ENCODE results near the gene TGFBI.

The TGFBI gene

DNA sequence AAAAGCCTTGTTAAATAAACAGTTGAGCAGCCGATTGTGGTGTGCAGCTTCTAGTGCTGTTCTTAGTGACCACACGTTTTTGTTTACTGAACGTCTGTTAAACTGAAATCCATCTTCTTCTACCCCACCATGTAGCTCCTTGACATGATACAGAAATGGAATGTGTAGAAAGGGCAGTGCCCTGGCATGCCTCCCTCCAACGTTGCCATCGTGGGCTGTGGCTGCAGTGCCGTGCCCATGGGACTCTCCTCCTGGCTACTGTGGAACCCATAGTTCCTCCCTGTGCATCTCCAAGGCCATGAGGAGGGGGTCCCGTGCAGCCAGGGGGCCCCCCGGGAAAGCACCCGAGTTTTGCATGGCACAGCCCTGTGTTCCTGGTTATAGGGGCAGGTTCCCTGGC lies 23.3 kb upstream of the TGFBI start:
- no peak for DNase-seq

DNA sequence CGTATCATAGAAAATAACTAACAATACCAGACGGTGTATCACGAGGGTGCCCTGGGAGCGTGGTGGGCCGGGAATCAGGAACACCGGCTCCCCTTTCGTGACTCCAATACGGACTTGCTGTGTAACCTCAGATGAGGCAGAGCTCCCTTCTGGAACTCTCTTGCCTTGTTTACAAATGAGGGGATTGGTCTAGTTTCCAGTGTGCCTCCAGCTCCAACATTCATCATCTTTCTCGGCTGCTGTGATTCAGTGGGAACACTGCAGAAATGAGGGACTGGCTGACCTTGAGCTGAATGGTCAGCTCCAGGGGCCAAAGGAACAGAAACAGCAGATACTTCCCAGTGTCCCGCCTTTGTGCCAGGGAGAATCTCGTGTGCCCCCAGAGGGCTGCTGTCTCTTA lies 22.6 kb upstream of the TGFBI start:
- DNase-seq = no peak

DNA sequence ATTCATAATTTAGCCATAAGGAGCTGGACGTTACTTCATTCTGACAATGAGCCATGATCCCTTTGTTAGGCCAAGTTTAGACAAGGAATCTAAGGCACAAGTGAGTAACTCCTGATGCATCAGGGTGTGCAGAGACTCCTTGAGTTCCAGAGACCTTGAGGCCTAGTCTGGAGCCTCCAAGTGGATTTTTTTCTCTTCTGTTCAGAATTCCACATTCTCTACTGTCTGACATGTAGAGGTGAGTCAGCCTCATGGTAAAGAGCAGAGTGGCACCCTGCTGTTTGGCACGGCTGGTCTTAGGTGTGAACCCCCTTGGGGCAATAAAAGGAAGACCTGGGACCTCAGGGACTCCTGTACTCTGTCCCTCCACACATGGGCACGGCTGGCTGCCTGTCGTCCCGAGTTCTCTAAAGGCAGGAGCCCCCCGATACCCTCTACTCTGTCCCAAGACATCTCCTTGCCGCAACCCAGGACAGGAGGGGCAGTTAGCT lies 22.0 kb upstream of the TGFBI start:
- no peak for DNase-seq

DNA sequence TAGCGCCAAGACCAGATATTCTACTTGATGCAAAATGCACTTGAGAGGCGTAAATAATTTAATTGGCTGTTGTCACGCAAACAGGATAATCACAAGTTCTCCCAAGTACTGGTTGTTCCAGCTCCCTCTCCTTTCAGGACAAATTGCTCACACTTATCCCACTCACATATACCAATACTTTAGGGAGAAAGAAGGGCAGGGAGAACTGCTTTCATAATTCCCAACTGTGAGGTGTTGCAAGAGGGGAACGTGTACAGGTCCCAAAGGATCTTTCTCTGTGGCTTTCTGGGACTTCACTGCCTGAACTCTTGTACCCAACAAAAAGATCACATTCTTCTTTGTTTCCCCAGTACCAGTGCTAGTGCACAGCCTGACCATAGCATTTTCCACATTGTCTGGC lies 21.5 kb upstream of the TGFBI start:
- no peak for DNase-seq

DNA sequence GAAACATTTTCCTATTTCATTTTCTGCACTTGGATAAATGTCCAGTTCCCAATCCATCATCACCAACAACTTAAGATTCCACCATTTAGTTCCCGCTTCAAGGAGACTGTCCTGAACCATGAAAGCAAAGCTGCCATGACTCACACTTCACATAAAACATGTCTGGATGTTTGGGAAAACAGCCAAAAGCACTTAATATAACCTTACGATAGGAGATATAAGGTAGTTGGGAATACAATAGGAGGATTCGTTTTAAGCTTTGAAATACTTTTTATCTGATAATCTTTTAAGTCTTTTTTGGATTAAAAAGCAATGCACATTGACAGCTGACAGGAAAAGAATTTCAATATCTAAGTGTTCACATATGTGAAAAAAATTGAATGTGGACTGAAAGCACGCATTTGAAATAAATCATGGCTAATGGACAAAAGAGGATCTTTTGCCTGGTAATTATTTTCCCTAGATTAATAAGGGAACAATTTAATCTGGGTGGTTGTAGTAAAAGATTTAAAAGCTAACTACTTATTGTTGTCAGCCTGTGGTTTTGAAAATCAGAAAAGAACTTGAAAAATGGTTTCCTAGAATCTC lies 17.3 kb upstream of the TGFBI start:
- DNase-seq = no peak

DNA sequence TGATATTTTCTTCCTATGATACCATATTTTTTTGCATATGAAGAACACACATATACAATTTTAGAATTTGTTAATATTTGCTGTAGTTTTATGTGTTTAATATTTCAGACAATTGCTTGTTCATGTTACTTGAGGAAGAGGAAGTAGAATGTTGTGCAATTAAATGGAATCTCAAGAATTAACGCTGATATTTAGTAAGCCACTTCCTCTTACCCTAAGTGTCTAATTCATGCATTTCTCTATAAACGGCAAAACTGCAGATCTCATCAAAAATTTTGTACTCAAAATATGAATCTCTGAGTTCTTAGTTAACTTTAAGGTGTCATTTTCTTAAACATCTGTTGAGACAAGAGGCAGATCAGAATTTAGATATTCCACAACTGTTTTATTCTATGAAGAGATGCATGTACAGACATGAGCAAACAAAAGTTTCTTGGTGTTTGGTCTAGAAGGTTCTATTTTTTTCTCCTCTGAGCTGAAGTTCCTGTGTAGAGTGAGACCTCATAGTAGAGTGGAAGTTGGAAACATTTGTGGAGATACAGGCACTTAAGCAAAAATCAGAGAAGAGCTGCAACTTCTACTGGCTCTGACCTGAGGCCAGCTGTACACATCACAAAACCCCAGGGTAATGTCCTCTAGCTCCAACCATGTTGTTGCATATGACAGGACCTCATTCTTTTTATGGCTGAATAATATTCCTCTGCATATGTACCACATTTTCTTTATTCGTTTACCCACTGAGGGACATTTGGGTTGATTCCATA lies 16.6 kb upstream of the TGFBI start:
- no peak for DNase-seq

DNA sequence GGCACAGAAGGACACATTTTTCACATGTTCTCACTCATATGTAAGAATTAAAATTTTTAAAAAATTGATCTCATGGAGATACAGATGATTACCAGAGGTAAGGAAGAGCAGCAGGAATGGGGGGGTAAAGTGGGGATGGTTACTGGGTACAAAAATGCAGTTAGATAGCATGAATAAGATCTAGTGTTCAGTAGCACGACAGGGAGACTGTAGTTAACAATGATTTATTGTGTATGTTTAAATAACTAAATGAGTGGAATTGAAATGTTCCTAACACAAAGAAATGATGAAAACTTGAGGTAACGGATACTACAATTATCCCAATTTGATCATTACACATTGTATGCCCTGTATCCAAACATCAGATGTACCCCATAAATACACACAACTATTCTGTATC lies 15.2 kb upstream of the TGFBI start:
- no peak for DNase-seq

DNA sequence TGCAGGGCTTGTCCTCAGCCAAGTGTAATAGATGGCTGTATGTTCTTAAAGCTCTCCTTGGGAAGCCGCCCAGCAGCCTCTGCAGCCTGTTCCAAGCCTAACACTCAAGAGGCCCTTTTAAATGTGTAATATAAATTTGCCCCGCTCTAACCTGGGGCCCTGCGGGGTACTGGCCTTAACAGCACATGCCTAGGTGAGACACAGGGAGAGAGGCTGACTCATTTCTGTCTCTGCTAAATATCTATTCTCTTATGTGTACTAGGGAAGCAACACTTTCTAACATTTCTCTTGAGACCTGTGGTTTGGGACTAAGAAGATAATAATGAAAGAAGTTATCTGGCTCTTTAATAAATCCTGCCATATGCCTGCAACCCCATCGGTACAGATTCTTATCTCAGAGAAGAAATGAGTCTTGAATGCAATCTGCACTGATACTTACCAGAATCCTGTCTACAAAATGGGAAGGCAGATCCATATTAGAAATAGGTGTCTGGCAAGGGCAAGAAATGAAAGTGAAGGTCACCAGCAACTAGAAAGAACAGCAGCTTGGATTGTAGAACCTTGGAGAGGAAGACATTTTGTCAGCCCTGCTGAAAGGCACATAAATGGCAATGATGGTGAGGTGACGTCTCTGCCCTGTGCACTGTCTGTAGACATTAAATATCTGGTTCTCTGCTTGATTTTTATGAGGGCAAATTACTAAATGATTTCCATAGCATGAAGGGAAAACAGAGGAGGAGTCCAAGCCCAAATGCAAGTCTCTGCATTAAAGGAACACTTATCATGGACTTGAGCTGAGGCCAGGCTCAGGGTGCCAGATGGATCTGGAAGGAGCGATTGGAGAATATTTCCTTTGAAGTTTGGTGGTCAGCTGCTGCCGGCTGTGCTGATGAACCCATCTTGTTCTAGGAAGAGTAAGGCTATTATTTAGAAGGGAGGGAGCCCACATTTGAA lies 14.5 kb upstream of the TGFBI start:
- no peak for DNase-seq

DNA sequence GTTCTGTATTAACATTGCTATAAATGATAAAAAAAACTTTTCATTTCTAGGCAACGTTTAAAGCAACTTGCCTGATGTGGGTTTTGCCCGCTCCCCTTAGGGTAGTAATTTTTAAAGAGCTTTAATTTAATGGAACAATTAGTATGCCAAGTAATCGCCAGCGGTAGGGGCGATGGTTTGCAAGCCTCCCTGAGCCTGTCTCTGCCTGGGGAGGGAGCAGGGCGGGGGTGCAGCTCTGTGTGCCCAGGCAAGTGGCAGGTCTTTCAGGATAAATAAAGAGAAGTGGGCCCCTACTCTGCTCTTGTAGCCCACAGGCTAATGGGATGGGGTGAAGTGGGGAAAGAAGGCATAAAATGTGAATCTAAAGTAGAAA lies 13.8 kb upstream of the TGFBI start:
- no peak for DNase-seq

DNA sequence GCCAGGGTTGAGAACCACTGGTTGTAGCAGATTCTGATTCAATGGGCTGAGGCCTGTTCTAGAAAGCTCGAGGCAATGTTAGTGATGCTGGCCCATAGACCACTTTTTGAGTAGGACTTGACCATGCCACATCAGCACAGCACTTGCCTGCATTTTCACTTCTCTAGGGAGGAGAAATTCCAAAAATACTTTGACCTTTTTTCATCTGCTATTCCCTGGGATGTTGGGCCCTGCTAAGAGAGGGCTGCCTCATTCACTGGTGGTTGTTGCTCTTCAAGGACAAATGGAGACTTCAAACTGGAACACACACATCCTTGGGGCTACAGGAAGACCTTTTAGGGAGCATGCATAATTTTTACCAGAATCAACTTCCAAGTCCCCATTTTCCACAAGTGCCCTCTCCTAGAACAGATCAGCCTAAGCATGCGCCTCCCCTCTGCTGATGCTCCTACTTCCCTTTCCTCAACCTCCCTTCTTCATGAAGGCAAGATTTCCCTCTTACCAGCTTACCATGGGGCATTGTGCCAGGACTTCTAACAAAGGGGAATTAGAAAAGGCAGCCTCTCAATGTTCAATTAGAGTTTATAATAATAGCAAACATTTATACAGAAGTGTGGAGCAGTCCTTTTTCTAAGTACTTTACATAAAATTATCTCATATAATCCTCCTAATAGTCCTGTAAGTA lies 12.7 kb upstream of the TGFBI start:
- DNase-seq = no peak

DNA sequence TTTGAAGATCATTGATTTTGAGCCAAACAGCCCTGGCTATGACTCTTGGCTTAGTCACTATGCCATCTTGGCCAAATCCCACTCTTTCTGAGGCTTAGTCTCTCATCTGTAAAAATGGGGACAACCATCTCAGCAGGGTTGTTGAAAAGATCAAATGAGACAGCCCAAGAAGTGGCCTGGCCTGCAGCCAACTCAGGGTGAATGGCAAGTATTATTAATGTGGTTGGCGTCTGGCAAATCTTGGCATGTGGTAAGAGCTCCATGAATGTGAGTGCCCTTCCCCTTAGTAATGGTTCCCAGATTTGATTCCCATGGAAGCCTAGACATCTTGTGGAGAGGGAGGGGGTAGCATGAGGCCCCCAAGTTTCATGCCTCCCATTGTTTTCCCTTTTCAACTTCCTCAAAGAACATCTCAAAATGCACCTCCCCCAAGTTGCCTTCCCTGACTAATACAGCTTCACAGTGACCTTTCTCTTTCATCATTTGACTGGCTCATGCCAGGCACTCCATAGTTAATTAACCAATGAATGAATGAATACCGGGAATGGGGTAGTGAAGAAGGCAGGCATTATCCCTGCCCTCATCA lies 11.8 kb upstream of the TGFBI start:
- DNase-seq = no peak

DNA sequence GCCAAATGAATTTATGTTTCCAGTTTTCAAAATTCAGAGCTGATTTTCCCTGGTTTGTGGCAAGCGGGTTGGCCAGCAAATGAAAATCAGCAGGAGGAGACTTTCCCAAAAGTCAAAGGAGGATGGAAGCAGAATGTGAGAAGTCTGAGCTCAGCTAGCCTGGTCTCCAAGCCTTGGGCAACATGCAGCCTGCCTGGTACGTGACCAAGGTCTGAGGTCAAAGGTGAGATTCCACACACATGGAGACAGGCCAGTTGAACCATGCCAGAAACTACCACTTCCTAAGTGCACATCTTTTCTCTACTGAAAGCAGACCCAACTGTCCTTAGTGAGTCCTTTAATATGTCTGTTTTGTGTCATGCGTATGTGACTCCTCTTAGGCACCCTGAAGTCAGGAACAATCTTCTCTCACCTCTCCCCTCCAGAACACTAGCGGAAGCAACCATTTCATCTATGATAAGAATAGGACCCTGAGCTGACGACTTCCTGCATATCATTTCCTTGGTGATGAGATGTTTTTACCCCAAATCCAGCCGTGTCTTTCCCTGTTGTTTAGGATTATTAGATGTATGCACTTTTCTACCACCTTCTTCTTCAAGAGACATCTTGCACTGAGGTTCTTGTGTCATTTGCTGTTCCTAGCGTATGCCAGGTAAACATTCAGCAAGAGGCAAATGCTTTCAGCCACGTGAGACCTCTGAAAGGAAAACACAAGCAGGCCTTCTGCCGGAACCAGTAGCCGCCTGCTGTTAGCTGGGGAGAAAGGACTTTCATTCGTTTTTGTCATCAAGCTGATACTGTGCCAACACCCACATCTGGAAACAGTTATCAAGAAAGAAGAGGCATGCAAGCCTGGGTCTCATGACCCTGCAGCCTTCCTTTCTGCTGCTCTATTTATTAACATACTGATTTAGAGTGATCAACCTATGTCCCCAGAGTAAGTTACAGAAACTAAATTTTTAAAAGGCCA lies 9.7 kb upstream of the TGFBI start:
- no peak for DNase-seq

DNA sequence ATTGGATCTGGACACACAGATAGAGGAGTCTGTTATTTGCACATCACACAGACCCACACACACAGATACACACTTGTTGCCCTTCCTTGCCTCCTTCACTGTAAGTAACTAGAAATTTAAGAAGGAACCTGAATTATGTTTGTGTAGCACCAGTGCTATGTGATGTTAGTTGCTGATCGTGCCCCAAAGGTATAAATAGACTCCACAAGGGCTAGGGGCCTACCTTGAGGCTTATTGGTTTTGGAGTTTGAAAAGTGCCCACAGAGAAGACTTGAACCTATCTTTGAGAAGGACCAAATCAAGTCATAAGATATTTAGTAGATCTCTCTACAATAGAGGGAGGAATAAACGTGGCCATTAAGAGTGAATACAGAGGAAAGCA lies 8.8 kb upstream of the TGFBI start:
- no peak for DNase-seq

DNA sequence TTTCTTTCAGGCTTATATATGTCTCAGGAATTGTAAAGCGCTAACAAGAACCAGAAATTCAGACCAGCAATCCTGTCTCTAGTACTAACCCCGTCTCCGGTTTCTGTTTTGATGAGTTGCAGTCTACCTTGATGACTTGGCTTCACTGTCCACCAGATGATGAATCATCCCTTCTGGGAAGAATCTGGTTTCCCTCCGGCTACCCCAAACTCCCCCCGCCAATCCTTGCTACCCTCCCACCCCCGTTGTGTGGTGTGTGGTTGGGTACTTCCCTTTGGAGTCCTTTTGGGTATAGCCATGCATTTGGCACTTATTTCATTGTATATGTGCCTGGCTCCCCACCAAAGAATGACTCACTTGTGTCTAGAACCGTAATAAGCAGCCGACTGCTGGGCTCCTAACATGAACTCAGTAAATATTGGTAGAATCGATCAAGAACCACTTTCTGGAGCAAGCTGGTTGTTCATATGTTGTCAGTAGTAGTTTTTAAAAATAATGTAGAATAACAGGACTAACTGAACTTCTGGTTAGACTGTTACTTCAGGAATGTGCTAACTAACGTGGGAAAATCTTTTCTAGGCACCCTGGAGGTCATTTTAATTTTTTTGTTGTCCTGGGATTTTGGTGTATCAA lies 8.3 kb upstream of the TGFBI start:
- DNase-seq = no peak

DNA sequence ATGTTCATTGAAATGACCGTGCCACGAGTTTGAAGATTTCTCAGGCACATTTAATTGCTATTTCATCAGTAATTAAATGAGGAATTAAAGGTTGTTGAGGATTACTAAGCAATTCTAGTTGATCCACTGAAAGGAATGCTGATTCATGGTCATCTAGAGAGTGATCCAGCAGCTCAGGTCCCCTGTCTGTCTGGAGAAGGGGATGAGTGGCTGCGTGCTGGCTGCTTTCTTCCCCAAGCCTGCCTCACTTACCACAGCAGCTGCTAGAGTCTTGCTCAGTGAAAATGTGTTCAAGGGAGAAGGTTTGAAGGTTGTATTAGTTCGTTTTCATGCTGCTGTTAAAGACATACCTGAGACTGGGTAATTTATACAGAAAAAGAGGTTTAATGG lies 7.8 kb upstream of the TGFBI start:
- DNase-seq = no peak

DNA sequence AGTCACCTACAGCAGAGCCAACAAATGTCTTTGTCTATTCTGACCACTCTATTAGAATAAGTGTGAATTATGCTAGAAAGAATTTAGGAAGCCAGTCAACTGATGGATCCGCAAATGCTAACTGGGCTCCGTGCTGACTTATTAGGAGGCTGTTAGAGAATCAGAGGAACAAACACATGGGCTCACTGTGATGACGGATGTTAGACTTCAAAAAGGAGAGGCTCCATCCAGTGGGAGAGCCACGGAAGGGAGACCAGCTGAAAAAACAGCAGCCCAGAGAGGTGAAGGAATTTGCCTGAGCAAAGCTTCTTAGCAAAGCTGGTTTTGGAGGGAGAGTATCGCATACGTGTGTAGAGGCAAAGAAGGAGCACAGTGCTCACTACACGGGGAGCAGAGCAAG lies 5.8 kb upstream of the TGFBI start:
- DNase-seq = no peak

DNA sequence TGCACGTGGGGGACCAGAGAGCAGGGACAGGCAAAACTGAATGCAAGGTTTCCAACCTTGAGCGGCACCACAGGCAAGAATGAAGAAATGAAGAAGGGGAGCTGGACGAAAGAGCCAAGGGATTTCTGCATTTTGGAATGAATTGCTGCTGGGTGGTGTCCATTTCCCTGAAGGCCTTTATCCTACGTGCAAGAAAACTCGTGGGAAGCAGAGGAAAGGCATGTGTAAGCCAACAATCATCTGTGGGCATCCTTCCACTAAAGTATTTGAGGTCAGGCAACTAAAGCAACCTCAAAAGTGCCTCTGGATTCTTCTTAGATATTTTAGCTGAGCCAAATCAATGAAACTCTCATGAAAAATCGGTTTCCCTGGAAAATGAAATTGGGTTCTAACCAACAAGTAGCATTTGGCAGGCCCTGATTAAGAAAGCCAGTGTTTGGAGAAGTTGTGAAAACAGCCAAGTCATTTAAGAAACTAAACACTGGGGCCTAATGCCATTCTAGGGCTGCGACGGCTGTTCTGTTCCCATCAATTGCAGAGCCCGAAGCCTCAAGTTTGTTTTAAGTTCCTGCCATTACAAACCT lies 4.7 kb upstream of the TGFBI start:
- DNase-seq = no peak

DNA sequence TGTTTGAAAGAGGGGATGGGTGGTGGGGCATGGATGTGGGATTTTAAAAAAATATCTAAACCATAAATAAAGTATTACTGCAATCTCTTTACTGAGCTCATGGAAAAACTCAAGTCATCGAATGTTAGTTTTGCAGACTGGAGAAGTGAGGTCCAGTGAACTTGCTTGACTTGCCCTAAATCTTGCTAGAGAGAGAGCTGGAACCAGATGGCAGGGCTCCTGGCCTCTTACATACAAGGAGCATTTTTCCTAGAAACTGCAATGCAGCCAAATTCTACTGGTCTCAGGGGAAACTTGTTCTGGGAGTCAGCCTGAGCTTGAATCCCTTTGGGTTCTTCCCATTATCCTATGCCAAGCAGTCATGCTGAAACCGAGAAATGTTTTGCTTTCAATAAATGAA lies 2.9 kb upstream of the TGFBI start:
- no peak for DNase-seq

DNA sequence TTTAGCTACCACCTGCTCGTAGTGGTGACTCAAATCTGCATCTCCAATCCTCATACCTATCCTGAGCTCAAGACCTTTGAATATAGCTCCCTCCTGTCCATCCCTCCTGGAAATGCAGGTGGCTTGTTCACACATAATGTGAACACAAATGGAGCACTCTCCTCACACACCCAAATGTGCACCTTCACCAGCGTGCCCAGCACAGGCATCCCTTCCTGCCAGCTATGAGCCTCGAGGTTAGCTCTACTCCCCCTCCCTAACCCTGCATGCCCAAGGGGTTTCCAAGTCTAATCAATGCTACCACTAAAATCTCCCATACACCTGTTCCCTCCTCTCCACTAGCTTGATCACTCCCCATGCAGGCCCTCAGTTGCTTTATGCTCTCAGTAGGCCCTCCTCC lies 2.2 kb upstream of the TGFBI start:
- DNase-seq = no peak

DNA sequence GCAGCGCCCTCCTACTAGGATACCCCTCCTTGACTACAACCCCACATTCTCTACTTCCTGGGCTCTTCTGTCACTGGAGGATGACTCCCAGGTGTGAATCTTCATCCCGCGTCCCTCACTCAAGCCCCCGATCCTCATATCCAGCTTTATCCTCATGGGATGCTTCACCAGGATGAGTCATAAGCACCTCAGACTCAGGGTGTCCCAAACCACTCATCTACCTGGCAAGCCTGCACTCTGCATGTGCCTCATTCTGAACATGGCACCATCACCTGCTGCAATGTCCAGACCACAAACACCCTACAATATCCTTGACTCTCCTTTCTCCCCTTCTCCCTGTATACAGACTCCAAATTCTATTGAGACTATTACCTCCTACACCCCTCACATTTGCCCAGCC lies 1.5 kb upstream of the TGFBI start:
- DNase-seq = no peak

DNA sequence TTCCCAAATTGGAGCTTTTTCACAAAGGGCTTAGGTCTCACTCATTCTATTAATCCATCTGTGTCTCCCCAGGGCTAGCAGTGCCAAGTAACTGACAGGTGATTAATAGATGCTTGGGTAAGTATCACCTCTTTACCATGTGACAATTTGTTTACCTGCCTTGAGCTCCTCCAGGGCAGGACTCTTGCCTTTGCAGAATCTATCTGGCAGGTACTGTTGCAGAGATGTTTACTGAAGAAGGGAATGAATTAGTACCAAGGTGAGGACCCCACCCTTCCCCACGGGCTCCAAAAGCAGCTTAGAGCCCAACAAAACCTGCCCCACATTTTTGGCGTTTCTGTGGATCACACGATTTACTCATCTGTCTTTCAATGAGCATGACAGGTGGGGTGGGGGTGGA lies 698 bp upstream of the TGFBI start:
- DNase-seq = no peak
